ENCODE results near the gene PFDN1.

The PFDN1 gene

GRCh38 chr5:140258016-140258415 is 44.9 kb downstream of the PFDN1 start:
- H3K4me3 ChIP-seq (ENCODE audit: low read length), result no peak overlapping the region
- peaks cover 4% of the 10 kb centered on the region for H3K36me3 ChIP-seq (ENCODE audit: insufficient read depth, low read length)
- peaks cover 14% of the 10 kb centered on the region for H3K4me1 ChIP-seq (ENCODE audit: insufficient read depth, low read length)
- no peak overlapping the region for H2AFZ ChIP-seq (ENCODE audit: low read depth, low read length)
- no peaks in the 10 kb centered on the region for H3K27me3 ChIP-seq (ENCODE audit: insufficient read depth, low read length)
- H3K9me3 ChIP-seq (ENCODE audit: low read length), result peaks cover 2% of the 10 kb centered on the region

- no peak overlapping the region for H2AFZ ChIP-seq (ENCODE audit: low read depth, low read length)
- H3K4me1 ChIP-seq (ENCODE audit: insufficient read depth, low read length), result peaks cover 14% of the 10 kb centered on the region
- peaks cover 4% of the 10 kb centered on the region for H3K36me3 ChIP-seq (ENCODE audit: insufficient read depth, low read length)
Observed at GRCh38 chr5:140256726-140257125, 46.2 kb downstream of the PFDN1 start.

GRCh38 chr5:140255460-140256157 is 47.3 kb downstream of the PFDN1 start:
- no peaks in the 10 kb centered on the region for H3K27me3 ChIP-seq (ENCODE audit: insufficient read depth, low read length)

More at GRCh38 chr5:140256726-140257125, 46.2 kb downstream of the PFDN1 start:
- H3K27me3 ChIP-seq (ENCODE audit: insufficient read depth, low read length), result no peaks in the 10 kb centered on the region
- no peak overlapping the region for H3K4me3 ChIP-seq (ENCODE audit: low read length)
- peaks cover 2% of the 10 kb centered on the region for H3K9me3 ChIP-seq (ENCODE audit: low read length)

GRCh38 chr5:140253985-140254384 is 48.9 kb downstream of the PFDN1 start:
- H3K27me3 ChIP-seq (ENCODE audit: insufficient read depth, low read length), result no peaks in the 10 kb centered on the region
- H2AFZ ChIP-seq (ENCODE audit: low read depth, low read length), result no peak overlapping the region
- H3K4me1 ChIP-seq (ENCODE audit: insufficient read depth, low read length), result peaks cover 7% of the 10 kb centered on the region
- H3K9me3 ChIP-seq (ENCODE audit: low read length), result no peaks in the 10 kb centered on the region
- no peak overlapping the region for H3K4me3 ChIP-seq (ENCODE audit: low read length)
- peaks cover 4% of the 10 kb centered on the region for H3K36me3 ChIP-seq (ENCODE audit: insufficient read depth, low read length)

More at GRCh38 chr5:140255460-140256157, 47.3 kb downstream of the PFDN1 start:
- Histone ChIP-seq H3K36me3 (ENCODE audit: insufficient read depth, low read length) (peaks cover 5% of the 10 kb centered on the region), H3K9me3 (ENCODE audit: low read length) (peaks cover 2% of the 10 kb centered on the region), H2AFZ (ENCODE audit: low read depth, low read length) (no peak overlapping the region), H3K4me1 (ENCODE audit: insufficient read depth, low read length) (peaks cover 7% of the 10 kb centered on the region), H3K4me3 (ENCODE audit: low read length) (no peak overlapping the region)

- no peaks in the 10 kb centered on the region for H3K4me1 ChIP-seq (ENCODE audit: insufficient read depth, low read length)
- no peaks in the 10 kb centered on the region for H3K27me3 ChIP-seq (ENCODE audit: insufficient read depth, low read length)
Observed at GRCh38 chr5:140252470-140253126, 50.3 kb downstream of the PFDN1 start.

GRCh38 chr5:140251527-140251973 is 51.4 kb downstream of the PFDN1 start:
- peaks cover 4% of the 10 kb centered on the region for H3K36me3 ChIP-seq (ENCODE audit: insufficient read depth, low read length)
- no peaks in the 10 kb centered on the region for H3K4me1 ChIP-seq (ENCODE audit: insufficient read depth, low read length)

More at GRCh38 chr5:140252470-140253126, 50.3 kb downstream of the PFDN1 start:
- peaks cover 4% of the 10 kb centered on the region for H3K36me3 ChIP-seq (ENCODE audit: insufficient read depth, low read length)
- H2AFZ ChIP-seq (ENCODE audit: low read depth, low read length), result no peak overlapping the region
- H3K9me3 ChIP-seq (ENCODE audit: low read length), result no peaks in the 10 kb centered on the region
- H3K4me3 ChIP-seq (ENCODE audit: low read length), result no peak overlapping the region

GRCh38 chr5:140250386-140250785 is 52.5 kb downstream of the PFDN1 start:
- no peak overlapping the region for H2AFZ ChIP-seq (ENCODE audit: low read depth, low read length)
- no peak overlapping the region for H3K4me3 ChIP-seq (ENCODE audit: low read length)
- no peaks in the 10 kb centered on the region for H3K27me3 ChIP-seq (ENCODE audit: insufficient read depth, low read length)
- H3K9me3 ChIP-seq (ENCODE audit: low read length), result no peaks in the 10 kb centered on the region
- H3K36me3 ChIP-seq (ENCODE audit: insufficient read depth, low read length), result peaks cover 6% of the 10 kb centered on the region
- H3K4me1 ChIP-seq (ENCODE audit: insufficient read depth, low read length), result peaks cover 5% of the 10 kb centered on the region

More at GRCh38 chr5:140251527-140251973, 51.4 kb downstream of the PFDN1 start:
- Histone ChIP-seq H3K4me3 (ENCODE audit: low read length) (no peak overlapping the region), H3K9me3 (ENCODE audit: low read length) (no peaks in the 10 kb centered on the region), H3K27me3 (ENCODE audit: insufficient read depth, low read length) (no peaks in the 10 kb centered on the region), H2AFZ (ENCODE audit: low read depth, low read length) (no peak overlapping the region)

GRCh38 chr5:140249536-140249935 is 53.4 kb downstream of the PFDN1 start:
- Histone ChIP-seq H3K4me3 (ENCODE audit: low read length) (no peak overlapping the region), H2AFZ (ENCODE audit: low read depth, low read length) (no peak overlapping the region), H3K36me3 (ENCODE audit: insufficient read depth, low read length) (peaks cover 9% of the 10 kb centered on the region), H3K4me1 (ENCODE audit: insufficient read depth, low read length) (peaks cover 8% of the 10 kb centered on the region), H3K9me3 (ENCODE audit: low read length) (no peaks in the 10 kb centered on the region), H3K27me3 (ENCODE audit: insufficient read depth, low read length) (no peaks in the 10 kb centered on the region)

- Histone ChIP-seq H3K27me3 (ENCODE audit: insufficient read depth, low read length) (no peaks in the 10 kb centered on the region), H3K4me3 (ENCODE audit: low read length) (no peak overlapping the region), H2AFZ (ENCODE audit: low read depth, low read length) (no peak overlapping the region), H3K9me3 (ENCODE audit: low read length) (no peaks in the 10 kb centered on the region), H3K4me1 (ENCODE audit: insufficient read depth, low read length) (peaks cover 8% of the 10 kb centered on the region), H3K36me3 (ENCODE audit: insufficient read depth, low read length) (peaks cover 9% of the 10 kb centered on the region)
Observed at GRCh38 chr5:140248414-140248813, 54.5 kb downstream of the PFDN1 start.

GRCh38 chr5:140246378-140247122 is 56.4 kb downstream of the PFDN1 start:
- Histone ChIP-seq H3K36me3 (ENCODE audit: insufficient read depth, low read length) (peaks cover 7% of the 10 kb centered on the region), H2AFZ (ENCODE audit: low read depth, low read length) (no peak overlapping the region), H3K4me3 (ENCODE audit: low read length) (no peak overlapping the region), H3K9me3 (ENCODE audit: low read length) (no peaks in the 10 kb centered on the region), H3K27me3 (ENCODE audit: insufficient read depth, low read length) (no peaks in the 10 kb centered on the region), H3K4me1 (ENCODE audit: insufficient read depth, low read length) (peaks cover 15% of the 10 kb centered on the region)

GRCh38 chr5:140245926-140246325 is 57.0 kb downstream of the PFDN1 start:
- Histone ChIP-seq H3K27me3 (ENCODE audit: insufficient read depth, low read length) (no peaks in the 10 kb centered on the region), H3K9me3 (ENCODE audit: low read length) (no peaks in the 10 kb centered on the region), H3K4me1 (ENCODE audit: insufficient read depth, low read length) (peaks cover 20% of the 10 kb centered on the region), H2AFZ (ENCODE audit: low read depth, low read length) (no peak overlapping the region), H3K36me3 (ENCODE audit: insufficient read depth, low read length) (peaks cover 7% of the 10 kb centered on the region), H3K4me3 (ENCODE audit: low read length) (no peak overlapping the region)

- Histone ChIP-seq H3K4me3 (ENCODE audit: low read length) (no peak overlapping the region), H3K4me1 (ENCODE audit: insufficient read depth, low read length) (peaks cover 22% of the 10 kb centered on the region), H3K27me3 (ENCODE audit: insufficient read depth, low read length) (no peaks in the 10 kb centered on the region), H2AFZ (ENCODE audit: low read depth, low read length) (no peak overlapping the region), H3K9me3 (ENCODE audit: low read length) (no peaks in the 10 kb centered on the region), H3K36me3 (ENCODE audit: insufficient read depth, low read length) (peaks cover 7% of the 10 kb centered on the region)
Observed at GRCh38 chr5:140245341-140245740, 57.6 kb downstream of the PFDN1 start.

GRCh38 chr5:140244525-140245025 is 58.3 kb downstream of the PFDN1 start:
- H3K9me3 ChIP-seq (ENCODE audit: low read length), result no peaks in the 10 kb centered on the region
- peaks cover 22% of the 10 kb centered on the region for H3K4me1 ChIP-seq (ENCODE audit: insufficient read depth, low read length)
- H3K36me3 ChIP-seq (ENCODE audit: insufficient read depth, low read length), result peaks cover 5% of the 10 kb centered on the region

More at GRCh38 chr5:140244525-140245025, 58.3 kb downstream of the PFDN1 start:
- Histone ChIP-seq H3K27me3 (ENCODE audit: insufficient read depth, low read length) (no peaks in the 10 kb centered on the region), H3K4me3 (ENCODE audit: low read length) (no peak overlapping the region), H2AFZ (ENCODE audit: low read depth, low read length) (no peak overlapping the region)

Measured in neuron (in vitro differentiated cells).